Measurements from ENCODE around the gene IGF2. TPM values are rescaled to one million over a fixed set of nuclear protein-coding genes. Genes with fewer than 3 reads are reported as not detected.
A peak's percentile ranks its signal among the peaks of the same experiment; 100 is the strongest.
"Not testable (repeated sequence)": the region's sequence is repeated elsewhere in the genome, so short reads cannot be mapped to it uniquely, and the experiment has no call there.

Gene IGF2
- total and polyA plus RNA-seq, 7 donors, result 5.9 to 471 (median 60.2) TPM

DNA sequence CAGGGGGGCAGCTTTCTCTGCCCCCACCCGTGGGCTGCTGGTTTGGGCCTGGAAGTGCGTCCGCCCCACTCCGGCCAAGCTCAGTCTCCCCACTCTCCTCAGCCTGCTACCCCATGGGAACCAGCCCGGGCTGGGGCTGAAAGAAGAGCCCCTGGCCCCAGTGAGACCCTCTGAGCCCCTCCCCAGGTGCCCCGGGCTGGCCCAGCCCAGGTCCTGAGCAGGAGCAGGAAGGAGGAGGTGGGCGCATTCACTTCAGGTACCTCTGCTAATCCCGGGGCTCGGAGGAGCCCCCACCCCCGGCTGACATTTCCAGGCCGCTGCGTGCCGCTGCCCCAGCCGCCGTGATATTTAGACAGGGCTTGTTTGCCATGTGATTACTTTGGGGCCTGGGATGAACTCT is 41.2 kb upstream of the IGF2 start:
- intact Hi-C loops (cut with DNase I), result no loop called here
- TF ChIP-seq, protein P1, sequence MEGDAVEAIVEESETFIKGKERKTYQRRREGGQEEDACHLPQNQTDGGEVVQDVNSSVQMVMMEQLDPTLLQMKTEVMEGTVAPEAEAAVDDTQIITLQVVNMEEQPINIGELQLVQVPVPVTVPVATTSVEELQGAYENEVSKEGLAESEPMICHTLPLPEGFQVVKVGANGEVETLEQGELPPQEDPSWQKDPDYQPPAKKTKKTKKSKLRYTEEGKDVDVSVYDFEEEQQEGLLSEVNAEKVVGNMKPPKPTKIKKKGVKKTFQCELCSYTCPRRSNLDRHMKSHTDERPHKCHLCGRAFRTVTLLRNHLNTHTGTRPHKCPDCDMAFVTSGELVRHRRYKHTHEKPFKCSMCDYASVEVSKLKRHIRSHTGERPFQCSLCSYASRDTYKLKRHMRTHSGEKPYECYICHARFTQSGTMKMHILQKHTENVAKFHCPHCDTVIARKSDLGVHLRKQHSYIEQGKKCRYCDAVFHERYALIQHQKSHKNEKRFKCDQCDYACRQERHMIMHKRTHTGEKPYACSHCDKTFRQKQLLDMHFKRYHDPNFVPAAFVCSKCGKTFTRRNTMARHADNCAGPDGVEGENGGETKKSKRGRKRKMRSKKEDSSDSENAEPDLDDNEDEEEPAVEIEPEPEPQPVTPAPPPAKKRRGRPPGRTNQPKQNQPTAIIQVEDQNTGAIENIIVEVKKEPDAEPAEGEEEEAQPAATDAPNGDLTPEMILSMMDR (IDR thresholded peaks at IDR 0.05), result no peak
- no peak overlapping the region for H3K4me3 ChIP-seq
- H3K27ac ChIP-seq, result no peak overlapping the region
- no peaks in the 10 kb centered on the region for H3K4me1 ChIP-seq
- ATAC-seq (no peak), DNase-seq (no peak)
- 66 to 73% (median 70%) methylated on average over 14 to 15 of the region's 15 CpGs for WGBS, 3 donors
- no peaks in the 10 kb centered on the region for H3K36me3 ChIP-seq (ENCODE audit: insufficient read depth in 1 of 2, low read depth in 1 of 2)
- peaks cover 0 to 56% (median 13%) of the 10 kb centered on the region in 3 donors for H3K27me3 ChIP-seq (ENCODE audit: insufficient read depth in 3 of 3, low read length in 2 of 3)
- H3K9me3 ChIP-seq, result no peaks in the 10 kb centered on the region

GRCh38 chr11:2179516-2179915 is 40.3 kb upstream of the IGF2 start:
- Histone ChIP-seq H3K27me3 (ENCODE audit: insufficient read depth in 3 of 3, low read length in 2 of 3) (peaks cover 0 to 47% (median 10%) of the 10 kb centered on the region in 3 donors), H3K4me3 (no peak overlapping the region), H3K36me3 (ENCODE audit: insufficient read depth in 1 of 2, low read depth in 1 of 2) (no peaks in the 10 kb centered on the region), H3K27ac (no peak overlapping the region), H3K9me3 (no peaks in the 10 kb centered on the region), H3K4me1 (no peaks in the 10 kb centered on the region)
- DNase-seq (no peak), ATAC-seq (no peak)
- WGBS, 3 donors, result 71 to 80% (median 78%) methylated on average over 10 of the region's 10 CpGs
- TF ChIP-seq, protein P1 (IDR thresholded peaks at IDR 0.05), result no peak
- intact Hi-C loops (cut with DNase I), result no loop called here

DNA sequence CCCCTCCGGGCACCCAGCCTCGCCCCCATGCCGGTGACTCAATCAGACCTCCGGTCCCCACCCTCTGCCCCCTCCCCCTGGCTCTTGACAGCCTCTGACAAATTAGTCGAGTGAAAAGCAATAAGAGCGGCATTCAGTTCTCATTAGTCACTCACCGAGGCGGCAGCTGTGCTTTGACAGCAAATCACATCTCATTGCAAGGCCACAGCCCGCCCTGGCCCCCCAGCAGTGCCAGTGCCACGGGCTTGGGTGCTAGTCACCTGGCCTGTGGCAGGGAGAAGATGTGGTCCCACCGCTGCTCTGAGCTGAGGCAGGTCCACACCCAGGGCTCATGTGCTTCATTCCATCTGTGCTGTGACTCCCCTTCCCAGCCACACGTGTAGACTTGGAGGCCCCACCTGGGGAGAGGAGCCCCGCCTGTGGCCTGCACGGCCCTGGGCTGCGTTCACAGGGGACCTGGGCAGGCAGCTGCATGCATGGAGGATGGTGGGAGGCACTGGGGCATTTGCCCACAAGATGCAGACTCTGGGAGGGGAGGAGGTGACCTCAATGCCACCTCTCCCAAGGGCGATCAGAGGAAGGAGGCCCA is 39.8 kb upstream of the IGF2 start:
- no peaks in the 10 kb centered on the region for H3K36me3 ChIP-seq (ENCODE audit: insufficient read depth in 1 of 2, low read depth in 1 of 2)
- H3K9me3 ChIP-seq, result no peaks in the 10 kb centered on the region
- DNase-seq (no peak), ATAC-seq (peak in 1 of 4 donors; percentile 12)
- H3K4me3 ChIP-seq, result no peak overlapping the region
- H3K4me1 ChIP-seq, result no peaks in the 10 kb centered on the region
- H3K27ac ChIP-seq, result no peak overlapping the region
- H3K27me3 ChIP-seq (ENCODE audit: insufficient read depth in 3 of 3, low read length in 2 of 3), result peaks cover 0 to 47% (median 10%) of the 10 kb centered on the region in 3 donors
- TF ChIP-seq, protein P1 (IDR thresholded peaks at IDR 0.05), result no peak
- WGBS, 3 donors, result 42 to 44% (median 43%) methylated on average over 15 to 16 of the region's 16 CpGs
- intact Hi-C loops (cut with DNase I), result no loop called here

GRCh38 chr11:2178055-2178773 is 39.0 kb upstream of the IGF2 start:
- H3K4me1 ChIP-seq; ATAC-seq; H3K36me3 ChIP-seq (ENCODE audit: insufficient read depth in 1 of 2, low read depth in 1 of 2); H3K4me3 ChIP-seq; intact Hi-C loops (cut with DNase I); H3K9me3 ChIP-seq; DNase-seq; H3K27ac ChIP-seq: not testable (repeated sequence)
- H3K27me3 ChIP-seq (ENCODE audit: insufficient read depth in 3 of 3, low read length in 2 of 3), result peaks cover 0 to 51% (median 10%) of the 10 kb centered on the region in 3 donors
- WGBS, 3 donors, result 71 to 79% (median 75%) methylated on average over 14 to 15 of the region's 16 CpGs

GRCh38 chr11:2177076-2177475 is 37.9 kb upstream of the IGF2 start:
- 32 to 35% (median 35%) methylated on average over 13 to 18 of the region's 18 CpGs for WGBS, 3 donors
- DNase-seq (no peak), ATAC-seq (no peak)
- TF ChIP-seq, protein P1 (IDR thresholded peaks at IDR 0.05), result no peak
- no peaks in the 10 kb centered on the region for H3K9me3 ChIP-seq
- no peaks in the 10 kb centered on the region for H3K36me3 ChIP-seq (ENCODE audit: insufficient read depth in 1 of 2, low read depth in 1 of 2)
- H3K27me3 ChIP-seq (ENCODE audit: insufficient read depth in 3 of 3, low read length in 2 of 3), result peaks cover 0 to 52% (median 13%) of the 10 kb centered on the region in 3 donors
- H3K4me1 ChIP-seq, result no peaks in the 10 kb centered on the region
- H3K27ac ChIP-seq, result no peak overlapping the region
- intact Hi-C loops (cut with DNase I), result no loop called here
- H3K4me3 ChIP-seq, result no peak overlapping the region
